ENCODE data around the gene PLXNA2. TPM values are rescaled to one million over a fixed set of nuclear protein-coding genes. Genes with fewer than 3 reads are reported as not detected.

Gene PLXNA2
- total and polyA plus RNA-seq, 2 of the 8 experiments (the other 6 are each of a cell fraction or from before 2014, with no cell fraction given) = 0.33 to 1.5 TPM

DNA sequence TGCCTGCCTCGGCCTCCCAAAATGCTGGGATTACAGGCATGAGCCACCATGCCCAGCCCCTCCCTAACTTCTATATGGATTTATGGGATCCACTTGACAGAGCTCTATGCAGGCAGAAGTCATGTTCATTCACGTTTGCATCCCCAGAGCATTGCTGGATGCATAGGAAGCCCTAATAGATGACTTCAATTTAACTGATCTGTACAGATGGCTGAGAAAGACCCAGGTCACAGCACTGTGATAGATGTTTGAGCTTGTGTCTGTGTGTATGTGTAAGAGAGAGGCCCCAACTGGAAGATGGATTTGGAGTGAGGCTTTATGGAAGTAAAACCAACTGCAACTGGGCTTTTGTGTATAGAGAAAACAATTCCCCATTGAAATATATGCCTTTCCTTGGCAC lies 30.9 kb upstream of the PLXNA2 start:
- Histone ChIP-seq H4K8ac (ENCODE audit: extremely low read depth, insufficient read depth, low read length) (no peak overlapping the region), H2AFZ (ENCODE audit: low read length) (no peak overlapping the region), H3K9ac (replicated peaks in 1 of 4; ENCODE audit: extremely low read depth in 1 of 4, low read depth in 3 of 4, low read length in 3 of 4) (no peak overlapping the region), H3K79me2 (ENCODE audit: control insufficient read depth in 1 of 2, insufficient read depth in 2 of 2, low read length in 2 of 2) (no peaks in the 10 kb centered on the region), H3K27me3 (replicated peaks in 1 of 4; ENCODE audit: control insufficient read depth in 3 of 4, extremely low read depth in 1 of 4, insufficient read depth in 3 of 4, low read length in 3 of 4) (no peaks in the 10 kb centered on the region; a peak in 1 of 7 replicates), H2BK120ac (replicated peaks; ENCODE audit: low read depth, low read length) (no peak overlapping the region), H3K27ac (ENCODE audit: low read depth, low read length) (no peak overlapping the region), H3K23ac (ENCODE audit: insufficient read length) (no peak overlapping the region), H2BK5ac (ENCODE audit: low read depth, low read length) (no peak overlapping the region), H3K56ac (replicated peaks; ENCODE audit: insufficient read length, low read depth, low read length) (no peak overlapping the region), H3K23me2 (ENCODE audit: low read depth, low read length) (no peaks in the 10 kb centered on the region), H3K4me1 (replicated peaks in 1 of 4; ENCODE audit: control insufficient read depth in 3 of 4, insufficient read depth in 4 of 4, low read length in 3 of 4) (peaks cover 0 to 13% (median 4%) of the 10 kb centered on the region in 4 experiments; a peak in 3 of 7 replicates), H2BK15ac (ENCODE audit: low read length) (no peak overlapping the region), H3K18ac (ENCODE audit: extremely low read depth, low read length) (no peak overlapping the region), H2BK12ac (ENCODE audit: low read depth, low read length) (no peak overlapping the region), H2BK20ac (ENCODE audit: low read length) (no peak overlapping the region), H3K36me3 (ENCODE audit: control insufficient read depth in 2 of 4, insufficient read depth in 4 of 4, low read length in 3 of 4) (no peaks in the 10 kb centered on the region), H4K91ac (replicated peaks; ENCODE audit: insufficient read length, low read length) (no peak overlapping the region), H2AK5ac (ENCODE audit: low read depth, low read length) (no peak overlapping the region), H3K79me1 (ENCODE audit: low read depth, low read length) (no peaks in the 10 kb centered on the region), H3K4me2 (ENCODE audit: insufficient read depth in 1 of 2, low read depth in 2 of 2, low read length in 2 of 2) (no peak overlapping the region), H3K9me3 (ENCODE audit: insufficient read depth in 2 of 2, low read depth in 1 of 2, low read length in 1 of 2) (no peaks in the 10 kb centered on the region), H4K20me1 (replicated peaks in 1 of 2; ENCODE audit: control insufficient read depth in 1 of 2, insufficient read depth in 2 of 2, low read length in 2 of 2) (no peaks in the 10 kb centered on the region), H3K14ac (ENCODE audit: insufficient read length) (no peak overlapping the region), H4K5ac (ENCODE audit: insufficient read length, low read depth, low read length) (no peak overlapping the region), H3K4me3 (ENCODE audit: extremely low read depth in 1 of 4, insufficient read depth in 2 of 4, low read depth in 3 of 4, low read length in 4 of 4) (no peak overlapping the region), H3K4ac (replicated peaks; ENCODE audit: insufficient read length, low read depth, low read length) (no peak overlapping the region)
- WGBS, 2 experiments (ENCODE audit: extremely low coverage in 1 of 2, insufficient coverage in 1 of 2, insufficient read length in 1 of 2, insufficient replicate concordance in 2 of 2, low coverage in 1 of 2, low lambda C conversion rate in 2 of 2, missing lambda C conversion rate in 1 of 2) = 80% methylated on average over 2 of the region's 2 CpGs; no CpG with 5 or more reads in 1 of the 2 experiments
- ChIA-PET POLR2A (ENCODE audit: partially characterized antibody) (no interaction called here), CTCF (ENCODE audit: partially characterized antibody) (interaction anchor here (1.2 kb wide), 1 partner anchor 37 kb away, joined by 3 read pairs; no protein-coding TSS in a partner anchor)
- no peak for FAIRE-seq
- DNase-seq (ENCODE audit: low read depth in 1 of 2, low spot score in 2 of 2) = no peak
- TF ChIP-seq CHD2 (IDR thresholded peaks at IDR 0.05; ENCODE audit: low read length) = no peak
- no peak for TF ChIP-seq POU5F1 (IDR thresholded peaks at IDR 0.05; ENCODE audit: low read depth, low read length)
- TF ChIP-seq CBX5 (IDR thresholded peaks at IDR 0.05; ENCODE audit: low read depth, low read length) = no peak
- TF ChIP-seq, protein P1, sequence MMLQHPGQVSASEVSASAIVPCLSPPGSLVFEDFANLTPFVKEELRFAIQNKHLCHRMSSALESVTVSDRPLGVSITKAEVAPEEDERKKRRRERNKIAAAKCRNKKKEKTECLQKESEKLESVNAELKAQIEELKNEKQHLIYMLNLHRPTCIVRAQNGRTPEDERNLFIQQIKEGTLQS (IDR thresholded peaks at IDR 0.05; ENCODE audit: insufficient read depth, low read depth, low read length) = no peak
- no peak for TF ChIP-seq GTF2F1 (IDR thresholded peaks at IDR 0.05; ENCODE audit: borderline replicate concordance, low read depth, low read length)
- TF ChIP-seq CHD1 (IDR thresholded peaks at IDR 0.05; ENCODE audit: low read depth, low read length) = no peak
- TF ChIP-seq POLR2A (IDR thresholded peaks at IDR 0.05; ENCODE audit: control extremely low read depth in 1 of 2, low read depth in 2 of 2, low read length in 2 of 2) = no peak
- no peak for TF ChIP-seq SIRT6 (IDR thresholded peaks at IDR 0.05; ENCODE audit: low read length)
- TF ChIP-seq KDM4A (IDR thresholded peaks at IDR 0.05; ENCODE audit: low read depth, low read length, severe bottlenecking) = no peak
- TF ChIP-seq BACH1 (IDR thresholded peaks at IDR 0.05; ENCODE audit: low read length) = no peak
- TF ChIP-seq TBP (IDR thresholded peaks at IDR 0.05; ENCODE audit: low read depth, low read length) = no peak
- TF ChIP-seq JUND (IDR thresholded peaks at IDR 0.05; ENCODE audit: low read length) = no peak
- no peak for TF ChIP-seq PHF8 (conservative IDR thresholded peaks at IDR 0.05; ENCODE audit: low read depth, low read length)
- no peak for TF ChIP-seq RAD21 (IDR thresholded peaks at IDR 0.05 in 1 of 2, conservative IDR thresholded peaks at IDR 0.05 in 1 of 2; ENCODE audit: low read depth in 2 of 2, low read length in 2 of 2)
- TF ChIP-seq, protein P2, sequence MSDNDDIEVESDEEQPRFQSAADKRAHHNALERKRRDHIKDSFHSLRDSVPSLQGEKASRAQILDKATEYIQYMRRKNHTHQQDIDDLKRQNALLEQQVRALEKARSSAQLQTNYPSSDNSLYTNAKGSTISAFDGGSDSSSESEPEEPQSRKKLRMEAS (IDR thresholded peaks at IDR 0.05) = no peak
